B cell (primary cell): Measurements from ENCODE around the gene OSGEP.

Source experiments
- EZH2 ChIP-seq: IDR thresholded peaks from 2 replicates; pipeline ENCODE4 v1.6.1; 2012; ENCODE audit warnings: borderline replicate concordance, low read depth, mild to moderate bottlenecking, moderate library complexity, low read length; ENCODE audit not compliant: insufficient read depth, poor library complexity, severe bottlenecking
- TF ChIP-seq, protein P1 (sequence below): fragments of 200-600 bp; IDR thresholded peaks from one replicate; pipeline ENCODE4 v1.8.0; 2022; ENCODE audit warnings: antibody characterized with exemption, mild to moderate bottlenecking

DNA sequence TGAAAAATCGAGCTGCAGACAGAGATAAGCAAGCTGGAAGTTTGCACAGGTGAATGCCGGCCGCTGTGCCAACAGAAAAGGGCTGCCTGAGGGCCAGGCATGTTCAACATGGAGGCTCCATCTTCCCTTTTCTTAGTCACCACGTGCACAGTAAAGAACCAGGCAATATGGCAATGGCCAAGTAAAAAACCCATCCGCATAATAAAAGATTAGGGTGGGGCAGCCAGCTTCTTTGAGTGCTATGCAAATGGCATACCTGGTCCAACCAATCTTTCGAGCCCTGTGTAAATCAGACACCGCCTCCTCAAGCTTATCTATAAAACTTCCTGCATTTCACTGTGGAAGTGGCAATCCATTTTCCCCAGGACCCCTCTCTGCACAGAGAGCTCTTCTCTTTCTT, 31.3 kb upstream of the OSGEP start:
- TF ChIP-seq, protein P1, sequence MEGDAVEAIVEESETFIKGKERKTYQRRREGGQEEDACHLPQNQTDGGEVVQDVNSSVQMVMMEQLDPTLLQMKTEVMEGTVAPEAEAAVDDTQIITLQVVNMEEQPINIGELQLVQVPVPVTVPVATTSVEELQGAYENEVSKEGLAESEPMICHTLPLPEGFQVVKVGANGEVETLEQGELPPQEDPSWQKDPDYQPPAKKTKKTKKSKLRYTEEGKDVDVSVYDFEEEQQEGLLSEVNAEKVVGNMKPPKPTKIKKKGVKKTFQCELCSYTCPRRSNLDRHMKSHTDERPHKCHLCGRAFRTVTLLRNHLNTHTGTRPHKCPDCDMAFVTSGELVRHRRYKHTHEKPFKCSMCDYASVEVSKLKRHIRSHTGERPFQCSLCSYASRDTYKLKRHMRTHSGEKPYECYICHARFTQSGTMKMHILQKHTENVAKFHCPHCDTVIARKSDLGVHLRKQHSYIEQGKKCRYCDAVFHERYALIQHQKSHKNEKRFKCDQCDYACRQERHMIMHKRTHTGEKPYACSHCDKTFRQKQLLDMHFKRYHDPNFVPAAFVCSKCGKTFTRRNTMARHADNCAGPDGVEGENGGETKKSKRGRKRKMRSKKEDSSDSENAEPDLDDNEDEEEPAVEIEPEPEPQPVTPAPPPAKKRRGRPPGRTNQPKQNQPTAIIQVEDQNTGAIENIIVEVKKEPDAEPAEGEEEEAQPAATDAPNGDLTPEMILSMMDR: no peak
- no peak for TF ChIP-seq EZH2
